Mesenchymal stem cell (in vitro differentiated cells and primary cell): ENCODE results near the gene S100A10.

Source experiments
- DNase-seq: peaks from one replicate; pipeline ENCODE4 v3.0.0-alpha.2; 2013
- H2AFZ ChIP-seq: one replicate; pipeline ENCODE4 v1.6.1; 2013; ENCODE audit warnings: low read depth, mild to moderate bottlenecking, control low read depth, inconsistent platforms, low read length, moderate library complexity
- H2AK5ac ChIP-seq: 2 replicates; pipeline ENCODE4 v1.6.1; 2013; ENCODE audit warnings: low read length, moderate library complexity, mild to moderate bottlenecking, inconsistent platforms; ENCODE audit not compliant: severe bottlenecking
- H2BK120ac ChIP-seq: one replicate; pipeline ENCODE4 v1.6.1; 2013; ENCODE audit warnings: low read depth, mild to moderate bottlenecking, inconsistent platforms, low read length, moderate library complexity
- H2BK12ac ChIP-seq, 2 experiments: one replicate each; pipeline ENCODE4 v1.6.1; 2013; ENCODE audit warnings: inconsistent platforms in 2 of 2, low read length in 2 of 2, mild to moderate bottlenecking in 2 of 2, moderate library complexity in 2 of 2, control low read depth in 1 of 2
- H2BK15ac ChIP-seq: one replicate; pipeline ENCODE4 v1.6.1; 2013; ENCODE audit warnings: mild to moderate bottlenecking, low read depth, inconsistent platforms; ENCODE audit not compliant: poor library complexity, severe bottlenecking
- H2BK5ac ChIP-seq: 2 replicates; pipeline ENCODE4 v1.6.1; 2013; ENCODE audit warnings: low read depth, mild to moderate bottlenecking, low read length, control low read depth, inconsistent platforms; ENCODE audit not compliant: poor library complexity, severe bottlenecking
- H3K14ac ChIP-seq, 2 experiments: one replicate each; pipeline ENCODE4 v1.6.1; 2013; ENCODE audit warnings: inconsistent platforms in 2 of 2, low read length in 2 of 2, control low read depth in 1 of 2, mild to moderate bottlenecking in 1 of 2, moderate library complexity in 1 of 2
- H3K18ac ChIP-seq, 2 experiments: one replicate each; pipeline ENCODE4 v1.6.1; 2013; ENCODE audit warnings: inconsistent platforms in 2 of 2, low read length in 2 of 2, control low read depth in 1 of 2, low read depth in 1 of 2, mild to moderate bottlenecking in 1 of 2
- H3K23ac ChIP-seq, 2 experiments: one replicate each; pipeline ENCODE4 v1.6.1; 2013; ENCODE audit warnings: inconsistent platforms in 2 of 2, low read length in 2 of 2, mild to moderate bottlenecking in 2 of 2, moderate library complexity in 2 of 2, control low read depth in 1 of 2
- H3K27ac ChIP-seq: 2 replicates; pipeline ENCODE4 v1.5.1; 2013; ENCODE audit warnings: mild to moderate bottlenecking, moderate library complexity, low read length, control low read depth, inconsistent platforms; ENCODE audit not compliant: poor library complexity, severe bottlenecking
- H3K27me3 ChIP-seq, 2 experiments: 2 replicates each; pipeline versions ENCODE4 v1.6.1 to v1.7.0; 2013; ENCODE audit warnings: low read length in 2 of 2, mild to moderate bottlenecking in 2 of 2, moderate library complexity in 2 of 2, control low read depth in 1 of 2, inconsistent platforms in 1 of 2; ENCODE audit not compliant: control insufficient read depth in 1 of 2, insufficient read depth in 1 of 2
- H3K36me3 ChIP-seq, 2 experiments: 2 replicates each; pipeline versions ENCODE4 v1.6.1 to v1.7.0; 2013; ENCODE audit warnings: low read length in 2 of 2, control low read depth in 1 of 2, inconsistent platforms in 1 of 2, low read depth in 1 of 2, mild to moderate bottlenecking in 1 of 2; ENCODE audit not compliant: insufficient read depth in 2 of 2, control insufficient read depth in 1 of 2
- H3K4ac ChIP-seq, 2 experiments: one replicate each; pipeline ENCODE4 v1.6.1; 2013; ENCODE audit warnings: inconsistent platforms in 2 of 2, low read length in 2 of 2, mild to moderate bottlenecking in 2 of 2, moderate library complexity in 2 of 2, control low read depth in 1 of 2, low read depth in 1 of 2
- H3K4me1 ChIP-seq: 2 replicates; pipeline ENCODE4 v1.6.1; 2013; ENCODE audit warnings: low read depth, low read length, control low read depth; ENCODE audit not compliant: control insufficient read depth, insufficient read depth
- H3K4me2 ChIP-seq: 2 replicates; pipeline ENCODE4 v1.6.1; 2013; ENCODE audit warnings: low read length, mild to moderate bottlenecking, inconsistent platforms; ENCODE audit not compliant: poor library complexity, severe bottlenecking
- H3K4me3 ChIP-seq, 2 experiments: 2 replicates each; pipeline versions ENCODE4 v1.5.1 to v1.7.0; 2013; ENCODE audit warnings: low read length in 2 of 2, mild to moderate bottlenecking in 2 of 2, control low read depth in 1 of 2, low read depth in 1 of 2; ENCODE audit not compliant: insufficient read depth in 1 of 2
- H3K79me1 ChIP-seq: replicated peaks from 2 replicates; pipeline ENCODE4 v1.6.1; 2013; ENCODE audit warnings: mild to moderate bottlenecking, control low read depth, low read length, inconsistent platforms; ENCODE audit not compliant: poor library complexity, severe bottlenecking
- H3K9ac ChIP-seq: 2 replicates; pipeline ENCODE4 v1.7.0; 2013; ENCODE audit warnings: mild to moderate bottlenecking, low read length, moderate library complexity
- H3K9me3 ChIP-seq: 2 replicates; pipeline ENCODE4 v1.7.0; 2013; ENCODE audit warnings: mild to moderate bottlenecking, low read length; ENCODE audit not compliant: control insufficient read depth
- H4K8ac ChIP-seq: one replicate; pipeline ENCODE4 v1.6.1; 2013; ENCODE audit warnings: inconsistent platforms, mild to moderate bottlenecking, low read length, moderate library complexity
- H4K91ac ChIP-seq: one replicate; pipeline ENCODE4 v1.6.1; 2013; ENCODE audit warnings: mild to moderate bottlenecking, low read length, inconsistent platforms
- WGBS: methylation state at CpG from one replicate; pipeline ENCODE4 v1.1.7; 2013; ENCODE audit warnings: mixed read lengths; 5-methylcytosine and 5-hydroxymethylcytosine counted together

S100A10 gene

DNA sequence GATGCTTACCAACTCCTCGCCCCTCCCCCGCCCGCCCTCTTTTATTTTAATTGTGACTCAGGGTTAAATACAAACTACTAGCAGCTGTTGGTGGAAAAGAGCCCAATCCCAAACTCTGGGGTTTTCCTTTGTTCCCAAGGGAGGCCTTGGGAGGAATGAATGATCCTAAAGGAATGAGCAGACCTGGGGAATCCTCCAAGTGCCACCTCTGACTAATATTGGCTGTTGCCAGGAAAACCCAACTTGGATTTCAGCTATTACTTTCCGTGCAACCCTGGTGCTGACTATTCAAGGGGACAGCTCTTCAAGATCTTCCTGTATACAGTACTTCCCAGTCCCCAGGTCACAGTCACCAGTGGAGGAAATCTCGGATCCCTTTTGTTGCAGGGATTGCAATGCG lies 1.3 kb upstream of the S100A10 start:
- Histone ChIP-seq H3K9me3 (peaks cover 6% of the 10 kb centered on the region), H3K79me1 (no peaks in the 10 kb centered on the region), H3K14ac (no peak overlapping the region), H3K4me1 (peaks cover 16% of the 10 kb centered on the region), H3K36me3 (peaks cover 0 to 7% of the 10 kb centered on the region in 2 experiments), H2BK15ac (no peak overlapping the region), H4K8ac (no peak overlapping the region), H2BK12ac (no peak overlapping the region), H4K91ac (no peak overlapping the region), H3K23ac (no peak overlapping the region), H2BK120ac (no peak overlapping the region), H2BK5ac (no peak overlapping the region), H2AK5ac (no peak overlapping the region), H3K4me3 (peak overlapping the region in 1 of 2 experiments; percentile 10), H3K9ac (peak overlapping the region; percentile 100), H3K27me3 (no peaks in the 10 kb centered on the region), H3K18ac (no peak overlapping the region), H3K27ac (peak overlapping the region; percentile 18), H3K4me2 (no peak overlapping the region), H3K4ac (no peak overlapping the region), H2AFZ (no peak overlapping the region)
- DNase-seq: peak; percentile 97
- WGBS: 33% methylated on average over 2 of the region's 6 CpGs

DNA sequence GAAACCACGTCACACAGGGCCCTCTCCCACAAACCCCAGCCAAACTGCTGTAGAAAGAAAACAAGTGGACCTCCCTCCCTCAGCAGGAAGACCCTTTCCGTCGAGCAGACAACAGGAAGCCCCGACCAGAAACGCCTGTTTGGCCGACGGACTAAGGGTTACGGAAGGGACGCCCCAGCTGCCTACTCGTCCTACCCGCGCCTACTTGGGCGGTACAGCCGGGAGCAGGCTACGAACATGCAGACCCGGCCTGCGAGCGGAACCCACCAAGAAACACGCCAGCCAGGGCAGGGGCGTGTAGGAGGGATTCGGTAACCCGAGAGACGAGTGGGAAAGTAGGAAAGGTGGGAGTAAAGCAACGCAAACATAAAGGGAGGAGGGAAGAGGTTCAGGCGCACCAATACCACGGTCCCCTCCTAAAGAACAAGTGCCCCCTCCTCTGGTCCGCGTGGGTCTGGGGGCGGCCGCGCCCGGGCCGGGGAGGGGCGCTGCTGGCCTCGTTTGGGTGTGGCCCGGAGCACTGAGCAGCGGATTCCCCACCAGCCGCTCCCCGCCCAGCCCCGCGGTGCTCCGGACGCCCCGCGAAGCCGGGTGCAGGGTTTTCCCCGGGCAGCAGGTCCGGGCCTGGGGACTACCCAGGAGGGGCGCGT lies 450 bp downstream of the S100A10 start:
- Histone ChIP-seq H3K14ac (peak overlapping the region in 1 of 2 experiments; percentile 90), H4K8ac (peak overlapping the region; percentile 89), H3K36me3 (peaks cover 0 to 9% of the 10 kb centered on the region in 2 experiments), H3K4ac (peak overlapping the region; percentile 52 to 91), H3K4me1 (peaks cover 22% of the 10 kb centered on the region), H3K9ac (peak overlapping the region; percentile 100), H4K91ac (peak overlapping the region; percentile 96), H3K18ac (peak overlapping the region; percentile 85 to 91), H2AFZ (no peak overlapping the region), H3K4me3 (peak overlapping the region; percentile 87 to 97), H3K23ac (peak overlapping the region in 1 of 2 experiments; percentile 70), H3K9me3 (no peaks in the 10 kb centered on the region), H2AK5ac (peak overlapping the region; percentile 56), H3K79me1 (no peaks in the 10 kb centered on the region), H2BK120ac (peak overlapping the region; percentile 86), H2BK15ac (peak overlapping the region; percentile 94), H3K27ac (peak overlapping the region; percentile 91), H3K4me2 (peak overlapping the region; percentile 65), H2BK12ac (peak overlapping the region; percentile 40 to 75), H2BK5ac (peak overlapping the region; percentile 84), H3K27me3 (no peaks in the 10 kb centered on the region)
- DNase-seq: no peak
- WGBS: under 1% methylated on average over 28 of the region's 50 CpGs

DNA sequence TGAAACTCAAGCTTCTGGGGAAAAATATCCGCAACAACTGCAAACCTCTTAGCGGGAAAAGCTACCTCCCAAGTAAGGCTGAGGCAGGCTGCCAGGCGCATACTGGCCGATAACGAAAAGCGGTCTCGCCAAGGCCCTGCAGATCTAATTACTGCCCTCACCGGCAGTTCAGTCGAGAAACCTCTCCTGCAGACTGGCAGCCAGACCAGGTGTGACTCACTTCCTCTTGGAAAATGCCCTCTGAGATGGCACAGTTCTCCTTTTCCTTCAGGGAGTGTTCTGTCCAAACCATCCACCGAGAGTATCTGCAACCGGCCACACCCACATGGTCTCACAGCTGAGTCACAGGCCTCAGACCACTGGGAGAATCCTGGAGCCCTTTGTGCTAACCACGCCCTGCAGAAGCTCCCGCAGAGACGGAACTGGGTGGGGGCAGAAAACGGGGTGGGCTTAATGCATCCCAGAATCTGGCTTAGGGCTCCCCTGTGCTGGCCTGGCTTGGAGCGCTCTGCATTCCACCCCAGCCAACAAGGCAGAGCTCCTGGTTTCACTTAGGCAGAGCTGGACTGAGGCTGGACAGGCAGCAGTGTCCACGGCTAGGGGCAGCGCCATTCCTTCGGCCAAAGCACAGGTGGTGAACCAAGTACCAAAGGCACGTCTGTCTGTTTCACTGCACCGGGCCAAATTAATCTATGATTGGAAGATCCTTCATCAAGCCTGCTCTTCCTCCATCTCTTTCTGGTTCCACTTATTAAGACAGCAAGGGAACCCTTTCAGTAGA lies 1.2 kb downstream of the S100A10 start:
- no peaks in the 10 kb centered on the region for H3K9me3 ChIP-seq
- H3K79me1 ChIP-seq: no peaks in the 10 kb centered on the region
- H3K14ac ChIP-seq: peak overlapping the region in 1 of 2 experiments; percentile 12
- H3K23ac ChIP-seq: peak overlapping the region in 1 of 2 experiments; percentile 70
- peaks cover 22% of the 10 kb centered on the region for H3K4me1 ChIP-seq
- H3K18ac ChIP-seq: peak overlapping the region; percentile 85 to 91
- H2BK120ac ChIP-seq: peak overlapping the region; percentile 86
- H2BK15ac ChIP-seq: no peak overlapping the region
- H3K36me3 ChIP-seq: peaks cover 0 to 12% of the 10 kb centered on the region in 2 experiments
- H2AFZ ChIP-seq: no peak overlapping the region
- H4K8ac ChIP-seq: peak overlapping the region; percentile 89
- no peak overlapping the region for H2BK5ac ChIP-seq
- H3K9ac ChIP-seq: peak overlapping the region; percentile 100
- peak overlapping the region; percentile 65 for H3K4me2 ChIP-seq
- peak; percentile 93 for DNase-seq
- H3K27ac ChIP-seq: peak overlapping the region; percentile 91
- H4K91ac ChIP-seq: peak overlapping the region; percentile 70
- H3K4me3 ChIP-seq: peak overlapping the region; percentile 87 to 97
- H3K4ac ChIP-seq: peak overlapping the region; percentile 2 to 91
- H3K27me3 ChIP-seq: no peaks in the 10 kb centered on the region
- H2BK12ac ChIP-seq: peak overlapping the region; percentile 32 to 84
- peak overlapping the region; percentile 23 for H2AK5ac ChIP-seq
- 6% methylated on average over 21 of the region's 21 CpGs for WGBS
